GM23248 (cell line): Measurements from ENCODE around the gene SGK1.
A peak's percentile ranks its signal among the peaks of the same experiment; 100 is the strongest.

Experiments used
- EZH2 ChIP-seq: fragments of 200-600 bp; sonication (generic); IDR thresholded peaks from 2 replicates; pipeline ENCODE4 v1.6.1; 2018; ENCODE audit warnings: antibody characterized with exemption, mild to moderate bottlenecking; ENCODE audit not compliant: insufficient read depth, poor library complexity, severe bottlenecking
- EZH2phosphoT487 ChIP-seq: fragments of 200-600 bp; sonication (generic); IDR thresholded peaks from 2 replicates; pipeline ENCODE4 v1.6.1; 2018; ENCODE audit warnings: antibody characterized with exemption, moderate library complexity, mild to moderate bottlenecking, low read depth; ENCODE audit not compliant: insufficient read depth

GRCh38 chr6:134363323-134364039 lies 45.6 kb upstream of the SGK1 start:
- TF ChIP-seq EZH2 (no peak), EZH2phosphoT487 (0 out of 2 replicates have a peak, but pooled peaks have one; percentile 27)
